GM12872 (cell line): ENCODE measurements around the gene ZBTB26.

Experiments used
- CTCF ChIP-seq: IDR thresholded peaks from 3 replicates; pipeline ENCODE4 v1.5.1; 2011; ENCODE audit warnings: low read depth, mild to moderate bottlenecking, low read length, moderate library complexity; ENCODE audit not compliant: insufficient read depth

Gene ZBTB26

GRCh38 chr9:122923947-122924346 lies 7.4 kb downstream of the ZBTB26 start:
- no peak for TF ChIP-seq CTCF

- no peak for TF ChIP-seq CTCF
Observed at GRCh38 chr9:122922713-122923112, 8.6 kb downstream of the ZBTB26 start.

- no peak for TF ChIP-seq CTCF
Observed at GRCh38 chr9:122918310-122918709, 13.0 kb downstream of the ZBTB26 start.

GRCh38 chr9:122912964-122913673 lies 18.2 kb downstream of the ZBTB26 start, which contains the start of gene ZBTB6:
Gene ZBTB6 (minus strand): TSS chr9:122913323. CDS start chr9:122912072, 1,251 bp downstream.
- no peak for TF ChIP-seq CTCF

- TF ChIP-seq CTCF, result no peak
Observed at GRCh38 chr9:122912671-122912963, 18.7 kb downstream of the ZBTB26 start.

GRCh38 chr9:122904823-122905710 lies 26.2 kb downstream of the ZBTB26 start, which contains the start of gene RC3H2:
Gene RC3H2 (minus strand): TSS chr9:122905359. CDS start chr9:122897509, 7,850 bp downstream.
- no peak for TF ChIP-seq CTCF

GRCh38 chr9:122904466-122904822 lies 26.9 kb downstream of the ZBTB26 start:
- no peak for TF ChIP-seq CTCF
